GM12878 (cell line): ENCODE measurements around the gene POU2F3. TPM values are rescaled to one million over a fixed set of nuclear protein-coding genes. Genes with fewer than 3 reads are reported as not detected.

Source experiments
- ATAC-seq: fragments of 200-7000 bp; cut with Tn5 transposase; 3 replicates; pipeline ENCODE4 v1.9.1; 2020; ENCODE audit warnings: mild to moderate bottlenecking, moderate library complexity
- BruUV-seq: library from RNA; stranded (reverse); fragments of 400-500 nt; replicated peaks from 2 replicates; lab custom pipeline; 2021; lab: Mats Ljungman, UMichigan
- CTCF ChIA-PET: fragments of 300-600 bp; sonication (Branson Sonifier 250); formaldehyde crosslinking; extraction: SDS; loops from one replicate; lab custom pipeline; 2021; ENCODE audit warnings: inconsistent platforms; lab: Yijun Ruan, JAX
- POLR2A ChIA-PET: fragments of 350-600 bp; formaldehyde crosslinking; extraction: SDS; loops from one replicate; lab custom pipeline; 2021; ENCODE audit warnings: inconsistent platforms; lab: Charles Lee
- RAD21 ChIA-PET: fragments of 300-600 bp; sonication (Branson Sonifier 250); formaldehyde crosslinking; loops from one replicate; lab custom pipeline; 2023; ENCODE audit warnings: antibody characterized with exemption; ENCODE audit not compliant: unreplicated experiment; lab: Charles Lee
- SMC1A ChIA-PET: fragments of 300-600 bp; sonication (Branson Sonifier 250); formaldehyde crosslinking; loops from one replicate; lab custom pipeline; 2023; ENCODE audit not compliant: unreplicated experiment, uncharacterized antibody; lab: Charles Lee
- DNase-seq: peaks from one replicate; pipeline ENCODE4 v3.0.0-alpha.2; 2011; ENCODE audit warnings: low read depth, low spot score
- FAIRE-seq: peaks from 3 replicates; lab custom pipeline; 2011; peaks lifted over from hg19 to GRCh38; lab: Jason Lieb, UNC
- H2AFZ ChIP-seq: 2 replicates; pipeline ENCODE4 v1.6.0; 2011; ENCODE audit warnings: low read depth, low read length, control low read depth; ENCODE audit not compliant: control insufficient read depth
- H3K27ac ChIP-seq: 2 replicates; pipeline ENCODE4 v1.5.1; 2011; ENCODE audit warnings: control low read depth; ENCODE audit not compliant: control insufficient read depth, insufficient read depth
- H3K27me3 ChIP-seq, 2 experiments: replicated peaks in 1 of 2; 2 replicates each; pipeline versions ENCODE4 v1.6.0 to v1.6.1; 2011; ENCODE audit warnings: low read length in 1 of 2; ENCODE audit not compliant: control insufficient read depth in 2 of 2, insufficient read depth in 2 of 2
- H3K36me3 ChIP-seq, 2 experiments: 2 replicates each; pipeline ENCODE4 v1.5.1; 2011; ENCODE audit warnings: low read length in 1 of 2; ENCODE audit not compliant: control insufficient read depth in 2 of 2, insufficient read depth in 2 of 2
- H3K4me1 ChIP-seq: 2 replicates; pipeline ENCODE4 v1.6.1; 2011; ENCODE audit warnings: mild to moderate bottlenecking, low read length, moderate library complexity, mixed read lengths; ENCODE audit not compliant: control insufficient read depth, insufficient read depth
- H3K4me2 ChIP-seq: 2 replicates; pipeline ENCODE4 v1.6.0; 2011; ENCODE audit warnings: control low read depth; ENCODE audit not compliant: control insufficient read depth, insufficient read depth
- H3K4me3 ChIP-seq: fragments of 200-600 bp; sonication (generic); 2 replicates; pipeline ENCODE4 v1.5.1; 2016
- H3K79me2 ChIP-seq: 2 replicates; pipeline ENCODE4 v1.6.0; 2011; ENCODE audit warnings: low read length; ENCODE audit not compliant: control insufficient read depth, insufficient read depth
- H3K9ac ChIP-seq: 2 replicates; pipeline ENCODE4 v1.8.0; 2011; ENCODE audit warnings: low read length, control low read depth, mixed read lengths; ENCODE audit not compliant: control insufficient read depth, insufficient read depth
- H3K9me3 ChIP-seq: replicated peaks from 3 replicates; pipeline ENCODE4 v1.5.1; 2011; ENCODE audit warnings: mild to moderate bottlenecking, low read length; ENCODE audit not compliant: control insufficient read depth, insufficient read depth
- H4K20me1 ChIP-seq: 2 replicates; pipeline ENCODE4 v1.6.0; 2011; ENCODE audit not compliant: control insufficient read depth, insufficient read depth
- GABPA ChIP-seq: IDR thresholded peaks from 2 replicates; pipeline ENCODE4 v1.6.1; 2014; ENCODE audit warnings: antibody characterized with exemption, low read depth, mild to moderate bottlenecking, inconsistent platforms
- MYC ChIP-seq: IDR thresholded peaks from 2 replicates; pipeline ENCODE4 v1.6.1; 2011; ENCODE audit warnings: mild to moderate bottlenecking, low read length, moderate library complexity, inconsistent platforms; ENCODE audit not compliant: insufficient read depth, insufficient replicate concordance, insufficient read length, severe bottlenecking
- RB1 ChIP-seq: fragments of 450-650 bp; formaldehyde crosslinking; IDR thresholded peaks from 2 replicates; pipeline ENCODE4 v1.6.1; 2017; ENCODE audit warnings: mild to moderate bottlenecking, borderline replicate concordance
- TBL1XR1 ChIP-seq: IDR thresholded peaks from 2 replicates; pipeline ENCODE4 v1.6.1; 2012; ENCODE audit warnings: low read depth, low read length, improper control_type of control experiment
- ZBED1 ChIP-seq: IDR thresholded peaks from 2 replicates; pipeline ENCODE4 v1.6.1; 2016; ENCODE audit warnings: borderline replicate concordance
- ZNF274 ChIP-seq: IDR thresholded peaks from one replicate; pipeline ENCODE4 v1.8.0; 2011; ENCODE audit not compliant: insufficient read length, insufficient read depth
- ZNF622 ChIP-seq: fragments of 450-650 bp; IDR thresholded peaks from 2 replicates; pipeline ENCODE4 v1.6.1; 2017; ENCODE audit warnings: mild to moderate bottlenecking, inconsistent platforms
- WGBS: methylation state at CpG from one replicate; pipeline ENCODE4 v1.1.6; 2016; ENCODE audit warnings: low lambda C conversion rate; ENCODE audit not compliant: insufficient replicate concordance, insufficient coverage; ENCODE audit errors: missing lambda C conversion rate; 5-methylcytosine and 5-hydroxymethylcytosine counted together
- in situ Hi-C: fragments of 300-500 bp; cut with MboI; formaldehyde crosslinking; loops from 9 replicates; pipeline ENCODE4 v1.14.3; 2018; ENCODE audit warnings: mixed read lengths
- intact Hi-C: fragments of 100-400 bp; cut with micrococcal nuclease; formaldehyde crosslinking; loops from one replicate; pipeline ENCODE4 v1.14.2; 2022; ENCODE audit not compliant: unreplicated experiment
- polyA plus RNA-seq, 11 experiments: library from polyadenylated mRNA; depleted of rRNA in 4 of 11; unstranded in 6 of 11; stranded (reverse) in 5 of 11; fragments of >200 nt; fragmentation: Nextera tagmentation in 4 of 11; fragmentation: Illumina TruSeq in 1 of 11; extraction: Ambion mirVana in 4 of 11; extraction: Trizol in 1 of 11; gene quantifications; 1 replicate in 1 of 11; 2 replicates in 10 of 11; pipeline versions ENCODE4 v1.2.1 to v1.2.3, GENCODE V29; 2011 to 2016; ENCODE audit warnings: inconsistent platforms in 2 of 11, missing spikeins in 2 of 11, low read depth in 1 of 11
- total RNA-seq, 4 experiments: library from RNA; depleted of rRNA in 3 of 4; stranded (reverse); fragments of >200 nt in 3 of 4; fragmentation: Illumina TruSeq in 1 of 4; extraction: Trizol in 1 of 4; gene quantifications; 2 replicates each; pipeline versions ENCODE4 v1.2.1 to v1.2.3, GENCODE V29; 2013 to 2021
- TF ChIP-seq, protein P1 (sequence below): IDR thresholded peaks from 2 replicates; pipeline ENCODE4 v1.6.1; 2011; ENCODE audit warnings: borderline replicate concordance, low read depth, mild to moderate bottlenecking, moderate library complexity, low read length; ENCODE audit not compliant: insufficient read depth, poor library complexity, severe bottlenecking

The POU2F3 gene
- total and polyA plus RNA-seq, 10 of the 15 experiments (the other 5 are each of a cell fraction or from before 2014, with no cell fraction given): 0.09 to 4.4 (median 0.33) TPM

GRCh38 chr11:120327311-120327710, 87.4 kb downstream of the POU2F3 start:
- in situ Hi-C loops (no loop called here), intact Hi-C loops (no loop called here)
- H3K9me3 ChIP-seq: no peaks in the 10 kb centered on the region; the same call in 2 of the 3 replicates
- H3K9ac ChIP-seq: no peak overlapping the region
- no peak overlapping the region for H3K4me3 ChIP-seq
- no peak overlapping the region; the same call in 1 of the 2 replicates for H3K27ac ChIP-seq
- no peaks in the 10 kb centered on the region for H4K20me1 ChIP-seq
- no peak for DNase-seq
- no peak for TF ChIP-seq ZNF274
- no peak for TF ChIP-seq RB1
- TF ChIP-seq ZBED1: no peak
- TF ChIP-seq MYC: no peak
- TF ChIP-seq ZNF622: no peak
- TF ChIP-seq TBL1XR1: no peak
- TF ChIP-seq, protein P1, sequence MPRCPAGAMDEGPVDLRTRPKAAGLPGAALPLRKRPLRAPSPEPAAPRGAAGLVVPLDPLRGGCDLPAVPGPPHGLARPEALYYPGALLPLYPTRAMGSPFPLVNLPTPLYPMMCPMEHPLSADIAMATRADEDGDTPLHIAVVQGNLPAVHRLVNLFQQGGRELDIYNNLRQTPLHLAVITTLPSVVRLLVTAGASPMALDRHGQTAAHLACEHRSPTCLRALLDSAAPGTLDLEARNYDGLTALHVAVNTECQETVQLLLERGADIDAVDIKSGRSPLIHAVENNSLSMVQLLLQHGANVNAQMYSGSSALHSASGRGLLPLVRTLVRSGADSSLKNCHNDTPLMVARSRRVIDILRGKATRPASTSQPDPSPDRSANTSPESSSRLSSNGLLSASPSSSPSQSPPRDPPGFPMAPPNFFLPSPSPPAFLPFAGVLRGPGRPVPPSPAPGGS: no peak
- TF ChIP-seq GABPA: no peak
- POLR2A ChIA-PET: interaction anchor here (1.0 to 1.7 kb wide), 4 partner anchors 8 to 73 kb away, joined by 3 to 8 read pairs (median 4); no protein-coding TSS in a partner anchor
- no peak for FAIRE-seq
- H3K79me2 ChIP-seq: no peaks in the 10 kb centered on the region
- peak overlapping the region; percentile 87; the same call in 1 of the 2 replicates for H3K4me2 ChIP-seq
- CTCF ChIA-PET: interaction anchor here (0.9 to 3.1 kb wide), 7 partner anchors 8 to 161 kb away, joined by 3 to 25 read pairs (median 4); partner anchors contain the start of gene ARHGEF12
- RAD21 ChIA-PET: interaction anchor here (1.0 to 1.6 kb wide), 3 partner anchors 8 to 91 kb away, joined by 3 to 5 read pairs (median 5); no protein-coding TSS in a partner anchor
- ATAC-seq: no peak
- no peaks in the 10 kb centered on the region; a peak in 2 of 4 replicates for H3K27me3 ChIP-seq
- WGBS: 97% methylated on average over 4 of the region's 4 CpGs
- no TSS peak for BruUV-seq
- no peaks in the 10 kb centered on the region for H3K36me3 ChIP-seq
- no peaks in the 10 kb centered on the region for H3K4me1 ChIP-seq
- no peak overlapping the region for H2AFZ ChIP-seq
- SMC1A ChIA-PET: interaction anchor here (1.0 to 3.1 kb wide), 9 partner anchors 8 to 572 kb away, joined by 3 to 15 read pairs (median 6); no protein-coding TSS in a partner anchor
